NCI-H446 treated with DMSO at 0.1 percent for 48 hours (cell line): ENCODE results near the gene KIRREL3.
"Not testable (repeated sequence)": the region's sequence is repeated elsewhere in the genome, so short reads cannot be mapped to it uniquely, and the experiment has no call there.

Experiments used
- DNase-seq: peaks from one replicate; lab custom pipeline; 2025; lab: John Stamatoyannopoulos, UW

The KIRREL3 gene

GRCh38 chr11:126403022-126403581 is 597.5 kb downstream of the KIRREL3 start:
- no peak for DNase-seq

- no peak for DNase-seq
Observed at GRCh38 chr11:126400479-126400878, 600.1 kb downstream of the KIRREL3 start.

- DNase-seq, result no peak
Observed at GRCh38 chr11:126400019-126400418, 600.6 kb downstream of the KIRREL3 start.

- DNase-seq, result no peak
Observed at GRCh38 chr11:126398721-126399120, 601.8 kb downstream of the KIRREL3 start.

- DNase-seq, result no peak
Observed at GRCh38 chr11:126398296-126398695, 602.3 kb downstream of the KIRREL3 start.

GRCh38 chr11:126396965-126397364 is 603.6 kb downstream of the KIRREL3 start:
- DNase-seq, result no peak

- not testable (repeated sequence) for DNase-seq
Observed at GRCh38 chr11:126396266-126396665, 604.3 kb downstream of the KIRREL3 start.

GRCh38 chr11:126395784-126396183 is 604.8 kb downstream of the KIRREL3 start:
- DNase-seq, result not testable (repeated sequence)

GRCh38 chr11:126394634-126395072 is 605.9 kb downstream of the KIRREL3 start:
- not testable (repeated sequence) for DNase-seq

GRCh38 chr11:126394036-126394435 is 606.5 kb downstream of the KIRREL3 start:
- DNase-seq, result no peak

- no peak for DNase-seq
Observed at GRCh38 chr11:126393143-126393542, 607.4 kb downstream of the KIRREL3 start.

- peak; percentile 66 for DNase-seq
Observed at GRCh38 chr11:126392633-126393013, 607.9 kb downstream of the KIRREL3 start.

GRCh38 chr11:126391970-126392632 is 608.5 kb downstream of the KIRREL3 start:
- DNase-seq, result peak; percentile 87

- DNase-seq, result no peak
Observed at GRCh38 chr11:126391286-126391954, 609.1 kb downstream of the KIRREL3 start.

GRCh38 chr11:126390272-126390867 is 610.2 kb downstream of the KIRREL3 start:
- DNase-seq, result no peak

- DNase-seq, result no peak
Observed at GRCh38 chr11:126387857-126388256, 612.7 kb downstream of the KIRREL3 start.

- not testable (repeated sequence) for DNase-seq
Observed at GRCh38 chr11:126386729-126387071, 613.9 kb downstream of the KIRREL3 start.

GRCh38 chr11:126385991-126386728 is 614.4 kb downstream of the KIRREL3 start:
- no peak for DNase-seq

GRCh38 chr11:126384449-126385070 is 616.0 kb downstream of the KIRREL3 start:
- DNase-seq, result no peak

GRCh38 chr11:126383339-126384335 is 616.9 kb downstream of the KIRREL3 start:
- no peak for DNase-seq

- DNase-seq, result not testable (repeated sequence)
Observed at GRCh38 chr11:126382641-126383040, 617.9 kb downstream of the KIRREL3 start.
